Measurements from ENCODE around the gene SELENOO.

SELENOO gene

GRCh38 chr22:50253046-50253915 is 52.5 kb downstream of the SELENOO start:
- Histone ChIP-seq H3K27me3 (ENCODE audit: control insufficient read depth, insufficient read depth, low read length) (no peaks in the 10 kb centered on the region), H3K4me3 (ENCODE audit: low read length) (no peak overlapping the region), H3K9me3 (ENCODE audit: control insufficient read depth, low read depth, low read length) (no peaks in the 10 kb centered on the region), H3K27ac (ENCODE audit: low read length) (no peak overlapping the region), H3K4me1 (ENCODE audit: control insufficient read depth, low read depth, low read length) (no peaks in the 10 kb centered on the region), H3K9ac (ENCODE audit: low read length) (no peak overlapping the region), H3K36me3 (ENCODE audit: control insufficient read depth, low read depth, low read length) (no peaks in the 10 kb centered on the region)

- Histone ChIP-seq H3K9ac (ENCODE audit: low read length) (no peak overlapping the region), H3K27me3 (ENCODE audit: control insufficient read depth, insufficient read depth, low read length) (no peaks in the 10 kb centered on the region), H3K4me3 (ENCODE audit: low read length) (no peak overlapping the region), H3K36me3 (ENCODE audit: control insufficient read depth, low read depth, low read length) (no peaks in the 10 kb centered on the region), H3K4me1 (ENCODE audit: control insufficient read depth, low read depth, low read length) (no peaks in the 10 kb centered on the region), H3K9me3 (ENCODE audit: control insufficient read depth, low read depth, low read length) (no peaks in the 10 kb centered on the region), H3K27ac (ENCODE audit: low read length) (no peak overlapping the region)
These were observed 53.1 kb downstream of the SELENOO start for GRCh38 chr22:50253941-50254340.

- H3K9me3 ChIP-seq (ENCODE audit: control insufficient read depth, low read depth, low read length), result no peaks in the 10 kb centered on the region
- H3K9ac ChIP-seq (ENCODE audit: low read length), result no peak overlapping the region
- no peaks in the 10 kb centered on the region for H3K4me1 ChIP-seq (ENCODE audit: control insufficient read depth, low read depth, low read length)
- H3K4me3 ChIP-seq (ENCODE audit: low read length), result no peak overlapping the region
- peaks cover 2% of the 10 kb centered on the region for H3K27me3 ChIP-seq (ENCODE audit: control insufficient read depth, insufficient read depth, low read length)
- no peak overlapping the region for H3K27ac ChIP-seq (ENCODE audit: low read length)
- H3K36me3 ChIP-seq (ENCODE audit: control insufficient read depth, low read depth, low read length), result no peaks in the 10 kb centered on the region
These were observed 54.3 kb downstream of the SELENOO start for GRCh38 chr22:50255099-50255498.

- H3K36me3 ChIP-seq (ENCODE audit: control insufficient read depth, low read depth, low read length), result no peaks in the 10 kb centered on the region
- no peak overlapping the region for H3K27ac ChIP-seq (ENCODE audit: low read length)
These were observed 54.8 kb downstream of the SELENOO start for GRCh38 chr22:50255607-50256006.

DNA sequence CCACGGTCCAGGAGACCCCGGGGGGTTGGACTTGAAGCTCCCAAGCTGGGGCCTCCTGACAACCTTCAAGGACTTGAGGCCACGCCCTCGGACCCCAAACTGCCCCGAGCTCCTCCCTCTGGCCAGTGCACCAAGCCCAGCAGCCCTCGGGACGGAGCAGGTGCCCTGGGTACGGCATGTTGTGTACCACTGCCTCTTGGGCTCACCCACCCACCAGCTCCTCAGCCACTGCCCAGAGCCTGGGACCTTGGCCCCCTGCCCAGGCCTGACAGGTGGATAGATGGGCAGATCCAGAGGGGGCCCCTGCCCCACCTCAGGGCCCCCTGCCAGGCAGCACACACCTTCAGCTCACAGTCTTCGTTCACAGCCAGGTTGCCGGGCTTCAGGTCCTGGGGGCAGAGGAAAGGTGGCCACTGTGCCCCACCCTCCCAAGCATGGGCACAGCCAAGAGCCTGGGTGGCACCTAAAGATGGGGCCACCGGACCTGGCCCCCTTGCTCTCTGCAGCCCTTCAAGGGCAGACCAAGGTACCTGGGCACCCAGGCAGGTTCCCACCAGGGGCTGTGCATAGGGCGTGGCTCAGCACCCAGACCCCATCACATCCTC is 55.5 kb downstream of the SELENOO start:
- Histone ChIP-seq H3K27me3 (ENCODE audit: control insufficient read depth, insufficient read depth, low read length) (peaks cover 12% of the 10 kb centered on the region), H3K27ac (ENCODE audit: low read length) (no peak overlapping the region), H3K4me1 (ENCODE audit: control insufficient read depth, low read depth, low read length) (no peaks in the 10 kb centered on the region), H3K9ac (ENCODE audit: low read length) (no peak overlapping the region), H3K4me3 (ENCODE audit: low read length) (no peak overlapping the region), H3K36me3 (ENCODE audit: control insufficient read depth, low read depth, low read length) (no peaks in the 10 kb centered on the region), H3K9me3 (ENCODE audit: control insufficient read depth, low read depth, low read length) (no peaks in the 10 kb centered on the region)

More at GRCh38 chr22:50255607-50256006, 54.8 kb downstream of the SELENOO start:
- Histone ChIP-seq H3K4me3 (ENCODE audit: low read length) (no peak overlapping the region), H3K4me1 (ENCODE audit: control insufficient read depth, low read depth, low read length) (no peaks in the 10 kb centered on the region), H3K9ac (ENCODE audit: low read length) (no peak overlapping the region), H3K9me3 (ENCODE audit: control insufficient read depth, low read depth, low read length) (no peaks in the 10 kb centered on the region), H3K27me3 (ENCODE audit: control insufficient read depth, insufficient read depth, low read length) (peaks cover 7% of the 10 kb centered on the region)

- H3K27ac ChIP-seq (ENCODE audit: low read length), result no peak overlapping the region
- no peaks in the 10 kb centered on the region for H3K36me3 ChIP-seq (ENCODE audit: control insufficient read depth, low read depth, low read length)
- H3K27me3 ChIP-seq (ENCODE audit: control insufficient read depth, insufficient read depth, low read length), result peaks cover 14% of the 10 kb centered on the region
- no peak overlapping the region for H3K9ac ChIP-seq (ENCODE audit: low read length)
- H3K4me1 ChIP-seq (ENCODE audit: control insufficient read depth, low read depth, low read length), result no peaks in the 10 kb centered on the region
- H3K4me3 ChIP-seq (ENCODE audit: low read length), result no peak overlapping the region
- no peaks in the 10 kb centered on the region for H3K9me3 ChIP-seq (ENCODE audit: control insufficient read depth, low read depth, low read length)
These were observed 56.2 kb downstream of the SELENOO start for GRCh38 chr22:50257041-50257440.

GRCh38 chr22:50257451-50258360 is 56.9 kb downstream of the SELENOO start:
- H3K4me1 ChIP-seq (ENCODE audit: control insufficient read depth, low read depth, low read length), result no peaks in the 10 kb centered on the region
- H3K4me3 ChIP-seq (ENCODE audit: low read length), result no peak overlapping the region
- no peaks in the 10 kb centered on the region for H3K9me3 ChIP-seq (ENCODE audit: control insufficient read depth, low read depth, low read length)
- no peak overlapping the region for H3K27ac ChIP-seq (ENCODE audit: low read length)
- no peak overlapping the region for H3K9ac ChIP-seq (ENCODE audit: low read length)
- H3K27me3 ChIP-seq (ENCODE audit: control insufficient read depth, insufficient read depth, low read length), result peaks cover 20% of the 10 kb centered on the region
- no peaks in the 10 kb centered on the region for H3K36me3 ChIP-seq (ENCODE audit: control insufficient read depth, low read depth, low read length)

GRCh38 chr22:50258361-50259292 is 57.8 kb downstream of the SELENOO start:
- H3K27me3 ChIP-seq (ENCODE audit: control insufficient read depth, insufficient read depth, low read length), result peaks cover 26% of the 10 kb centered on the region
- H3K9ac ChIP-seq (ENCODE audit: low read length), result no peak overlapping the region
- no peaks in the 10 kb centered on the region for H3K9me3 ChIP-seq (ENCODE audit: control insufficient read depth, low read depth, low read length)
- H3K4me3 ChIP-seq (ENCODE audit: low read length), result no peak overlapping the region
- H3K27ac ChIP-seq (ENCODE audit: low read length), result no peak overlapping the region
- H3K4me1 ChIP-seq (ENCODE audit: control insufficient read depth, low read depth, low read length), result no peaks in the 10 kb centered on the region
- no peaks in the 10 kb centered on the region for H3K36me3 ChIP-seq (ENCODE audit: control insufficient read depth, low read depth, low read length)

DNA sequence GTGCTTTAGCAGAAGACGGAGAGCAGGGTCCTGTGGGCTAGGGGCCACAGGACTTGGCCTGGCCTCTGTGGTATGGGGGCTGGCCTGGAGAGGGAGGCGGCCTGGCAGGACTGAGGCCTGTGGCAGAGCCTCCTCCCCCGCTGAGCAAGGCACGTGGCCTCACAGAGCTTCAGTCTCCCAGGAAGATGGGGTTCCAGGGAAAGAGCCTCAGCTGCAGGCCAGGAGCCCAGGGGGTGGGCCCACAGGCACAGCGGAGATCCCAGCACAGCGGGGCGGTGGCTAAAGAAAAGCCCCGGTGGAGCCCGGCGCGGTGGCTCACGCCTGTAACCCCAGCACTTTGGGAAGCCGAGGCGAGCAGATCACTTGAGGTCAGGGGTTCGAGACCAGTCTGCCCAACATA is 58.5 kb downstream of the SELENOO start:
- Histone ChIP-seq H3K4me1 (ENCODE audit: control insufficient read depth, low read depth, low read length) (no peaks in the 10 kb centered on the region), H3K27me3 (ENCODE audit: control insufficient read depth, insufficient read depth, low read length) (peaks cover 26% of the 10 kb centered on the region), H3K4me3 (ENCODE audit: low read length) (no peak overlapping the region), H3K9ac (ENCODE audit: low read length) (no peak overlapping the region), H3K27ac (ENCODE audit: low read length) (no peak overlapping the region), H3K9me3 (ENCODE audit: control insufficient read depth, low read depth, low read length) (no peaks in the 10 kb centered on the region), H3K36me3 (ENCODE audit: control insufficient read depth, low read depth, low read length) (no peaks in the 10 kb centered on the region)

DNA sequence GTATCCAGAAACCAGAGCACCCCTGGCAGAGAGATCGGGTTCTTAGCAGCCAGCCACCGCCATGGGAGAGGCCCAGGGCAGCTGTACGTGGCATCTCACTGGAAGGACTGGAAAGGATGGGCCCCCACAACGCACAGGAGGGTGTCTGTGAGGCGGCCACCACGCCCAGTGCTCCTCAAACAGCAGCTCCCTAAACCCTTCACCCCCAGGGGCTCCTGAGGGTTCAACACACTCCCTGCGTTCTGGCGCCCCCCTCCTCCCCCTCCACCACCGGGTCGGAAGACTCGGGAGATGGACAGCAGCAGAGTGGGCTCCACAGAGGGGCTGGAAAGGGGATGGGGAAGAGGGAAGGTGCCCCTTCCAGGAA is 59.6 kb downstream of the SELENOO start:
- no peak overlapping the region for H3K9ac ChIP-seq (ENCODE audit: low read length)
- H3K36me3 ChIP-seq (ENCODE audit: control insufficient read depth, low read depth, low read length), result no peaks in the 10 kb centered on the region
- H3K27ac ChIP-seq (ENCODE audit: low read length), result no peak overlapping the region
- no peaks in the 10 kb centered on the region for H3K9me3 ChIP-seq (ENCODE audit: control insufficient read depth, low read depth, low read length)
- H3K4me1 ChIP-seq (ENCODE audit: control insufficient read depth, low read depth, low read length), result no peaks in the 10 kb centered on the region
- H3K27me3 ChIP-seq (ENCODE audit: control insufficient read depth, insufficient read depth, low read length), result peaks cover 26% of the 10 kb centered on the region
- H3K4me3 ChIP-seq (ENCODE audit: low read length), result peak overlapping the region; percentile 50
